Large intestine (tissue), 3 donors: Measurements from ENCODE around the gene NDNF. TPM values are rescaled to one million over a fixed set of nuclear protein-coding genes. Genes with fewer than 3 reads are reported as not detected.

Experiments
- DNase-seq, 2 donors: peaks; one replicate each; pipeline versions ENCODE4 v3.0.0 to v3.0.0-alpha.2; 2013
- H3K27ac ChIP-seq: one replicate; pipeline ENCODE4 v1.5.1; 2013; ENCODE audit warnings: low read length
- H3K27me3 ChIP-seq: 2 replicates; pipeline ENCODE4 v1.6.1; 2013; ENCODE audit warnings: low read length; ENCODE audit not compliant: control insufficient read depth, insufficient read depth
- H3K36me3 ChIP-seq: 2 replicates; pipeline ENCODE4 v1.6.1; 2013; ENCODE audit warnings: low read length; ENCODE audit not compliant: control insufficient read depth, insufficient read depth
- H3K4me1 ChIP-seq: one replicate; pipeline ENCODE4 v1.6.1; 2013; ENCODE audit warnings: low read length; ENCODE audit not compliant: control insufficient read depth, insufficient read depth
- H3K4me3 ChIP-seq: one replicate; pipeline ENCODE4 v1.5.1; 2013; ENCODE audit warnings: low read length
- H3K9me3 ChIP-seq: one replicate; pipeline ENCODE4 v1.6.1; 2013; ENCODE audit warnings: mild to moderate bottlenecking, low read depth, low read length, moderate library complexity; ENCODE audit not compliant: control insufficient read depth
- WGBS: methylation state at CpG from one replicate; pipeline ENCODE4 v1.1.5; 2013; ENCODE audit warnings: low lambda C conversion rate; ENCODE audit not compliant: insufficient coverage; 5-methylcytosine and 5-hydroxymethylcytosine counted together
- polyA plus RNA-seq: library from polyadenylated mRNA; unstranded; fragments of 120-200 nt; gene quantifications from one replicate; pipeline ENCODE4 v1.2.1, GENCODE V29; 2013

The NDNF gene
- polyA plus RNA-seq, 1 donor = 13.6 TPM

DNA sequence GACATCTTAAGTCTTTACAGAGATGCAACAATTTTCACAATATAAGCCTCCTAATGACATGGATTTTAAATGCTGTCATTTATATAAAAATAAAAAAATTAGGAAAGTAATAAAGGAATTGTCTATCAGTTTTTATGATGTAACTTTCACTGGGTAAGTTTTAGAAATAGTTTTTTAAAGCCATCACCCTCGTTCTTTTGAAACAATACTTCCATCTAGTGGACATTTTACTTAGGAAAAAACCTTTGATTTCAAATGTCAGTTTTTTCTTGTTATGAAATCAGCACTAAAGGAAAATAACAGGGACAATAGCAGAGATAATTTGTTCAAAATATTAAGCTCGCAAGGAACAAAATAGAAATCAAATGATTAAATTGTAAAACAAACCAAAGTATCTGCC, 24.3 kb upstream of the NDNF start:
- no peaks in the 10 kb centered on the region for H3K27me3 ChIP-seq
- WGBS = 25% methylated on average over 2 of the region's 2 CpGs
- H3K9me3 ChIP-seq = no peaks in the 10 kb centered on the region
- no peaks in the 10 kb centered on the region for H3K4me1 ChIP-seq
- DNase-seq = peak in 1 of 2 donors; percentile 21
- H3K4me3 ChIP-seq = no peak overlapping the region
- H3K27ac ChIP-seq = no peak overlapping the region
- no peaks in the 10 kb centered on the region for H3K36me3 ChIP-seq

DNA sequence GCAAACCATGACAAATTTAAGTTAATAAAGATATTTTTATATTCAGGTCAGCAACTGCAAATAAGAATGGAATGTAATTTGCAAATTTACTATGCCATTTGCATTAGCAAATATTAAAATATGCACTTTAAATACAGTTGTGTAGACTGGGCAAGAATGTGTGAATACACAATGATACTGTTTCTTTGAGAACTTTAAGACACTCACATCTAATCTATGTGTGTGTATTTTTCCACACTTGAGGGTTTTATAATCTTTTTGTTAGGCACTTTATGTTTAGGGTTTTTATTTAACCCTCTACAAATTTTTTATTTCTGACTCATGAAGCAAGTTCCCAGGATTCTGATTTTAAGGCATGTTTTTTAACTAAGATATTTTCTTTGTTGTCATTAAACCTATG, 23.9 kb upstream of the NDNF start:
- DNase-seq = no peak
- no peak overlapping the region for H3K4me3 ChIP-seq
- H3K9me3 ChIP-seq = no peaks in the 10 kb centered on the region
- H3K36me3 ChIP-seq = no peaks in the 10 kb centered on the region
- no peak overlapping the region for H3K27ac ChIP-seq
- no peaks in the 10 kb centered on the region for H3K27me3 ChIP-seq
- H3K4me1 ChIP-seq = no peaks in the 10 kb centered on the region

GRCh38 chr4:121094297-121094966, 22.1 kb upstream of the NDNF start:
- Histone ChIP-seq H3K27me3 (no peaks in the 10 kb centered on the region), H3K4me3 (no peak overlapping the region), H3K27ac (no peak overlapping the region), H3K9me3 (no peaks in the 10 kb centered on the region), H3K36me3 (no peaks in the 10 kb centered on the region), H3K4me1 (no peaks in the 10 kb centered on the region)
- WGBS = 90% methylated on average over 3 of the region's 3 CpGs
- DNase-seq = no peak

DNA sequence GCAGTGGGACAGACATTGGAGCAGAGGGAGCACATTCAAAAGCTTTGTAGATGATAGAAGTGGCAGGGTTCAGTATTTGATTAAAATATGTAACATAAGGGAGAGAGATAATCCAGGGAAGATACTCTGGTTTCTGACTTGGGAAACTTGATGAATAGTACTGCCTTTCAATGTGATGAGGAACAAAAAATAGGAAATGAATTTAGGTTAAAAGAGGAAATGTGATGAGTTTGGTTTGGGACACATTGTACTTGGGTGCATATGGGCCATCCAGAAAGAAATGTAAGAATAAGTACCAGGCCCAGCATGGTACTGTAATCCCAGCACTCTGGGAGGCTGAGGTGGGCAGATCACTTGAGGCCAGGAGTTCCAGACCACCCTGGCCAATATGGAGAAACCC, 20.9 kb upstream of the NDNF start:
- H3K4me3 ChIP-seq = no peak overlapping the region

DNA sequence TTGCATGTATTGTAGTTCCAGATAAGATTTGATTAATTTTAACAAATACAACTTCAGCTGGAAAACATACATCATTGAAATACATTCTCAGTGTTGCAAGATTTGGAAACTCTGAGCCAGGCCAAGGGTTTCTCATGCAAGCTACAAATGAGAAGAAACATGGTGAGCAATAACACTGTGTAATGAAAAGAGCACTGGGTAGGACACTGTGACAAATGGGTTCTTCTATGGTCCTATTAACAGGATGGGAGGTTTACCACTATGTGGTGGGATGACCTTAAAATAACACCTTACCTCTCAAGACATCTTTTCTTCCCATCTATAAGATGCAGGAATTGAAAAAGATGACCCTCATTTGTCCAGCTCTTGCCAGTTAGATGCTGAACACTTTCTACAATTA, 19.6 kb upstream of the NDNF start:
- H3K27ac ChIP-seq = no peak overlapping the region
- no peaks in the 10 kb centered on the region for H3K27me3 ChIP-seq
- no peaks in the 10 kb centered on the region for H3K36me3 ChIP-seq
- no peaks in the 10 kb centered on the region for H3K4me1 ChIP-seq
- no peak for DNase-seq
- no peaks in the 10 kb centered on the region for H3K9me3 ChIP-seq
- no peak overlapping the region for H3K4me3 ChIP-seq

More for the DNA sequence above, 20.9 kb upstream of the NDNF start:
- H3K4me1 ChIP-seq = no peaks in the 10 kb centered on the region
- no peaks in the 10 kb centered on the region for H3K36me3 ChIP-seq
- no peak for DNase-seq
- H3K27ac ChIP-seq = no peak overlapping the region
- no peaks in the 10 kb centered on the region for H3K9me3 ChIP-seq
- no peaks in the 10 kb centered on the region for H3K27me3 ChIP-seq

DNA sequence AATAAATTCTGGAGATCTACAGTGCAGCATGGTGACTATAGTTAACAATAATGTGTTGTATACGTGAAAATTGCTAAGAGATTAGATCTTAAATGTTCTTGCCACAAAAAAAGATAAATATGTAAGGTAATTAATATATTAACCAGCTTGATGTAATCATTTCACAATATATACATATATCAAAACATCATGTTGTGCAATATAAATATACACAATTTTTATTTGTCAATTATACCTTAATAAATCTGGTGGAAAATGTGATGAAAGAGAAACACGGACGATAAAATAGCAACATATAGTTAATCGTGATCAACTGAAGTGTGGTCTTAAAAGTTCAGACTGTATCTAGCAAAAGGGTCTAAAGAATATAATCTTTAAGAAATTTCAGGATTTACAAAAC, 16.5 kb upstream of the NDNF start:
- Histone ChIP-seq H3K4me3 (no peak overlapping the region), H3K9me3 (no peaks in the 10 kb centered on the region), H3K27me3 (no peaks in the 10 kb centered on the region), H3K36me3 (no peaks in the 10 kb centered on the region), H3K4me1 (no peaks in the 10 kb centered on the region), H3K27ac (no peak overlapping the region)
- no peak for DNase-seq
- WGBS = 91% methylated on average over 3 of the region's 4 CpGs

DNA sequence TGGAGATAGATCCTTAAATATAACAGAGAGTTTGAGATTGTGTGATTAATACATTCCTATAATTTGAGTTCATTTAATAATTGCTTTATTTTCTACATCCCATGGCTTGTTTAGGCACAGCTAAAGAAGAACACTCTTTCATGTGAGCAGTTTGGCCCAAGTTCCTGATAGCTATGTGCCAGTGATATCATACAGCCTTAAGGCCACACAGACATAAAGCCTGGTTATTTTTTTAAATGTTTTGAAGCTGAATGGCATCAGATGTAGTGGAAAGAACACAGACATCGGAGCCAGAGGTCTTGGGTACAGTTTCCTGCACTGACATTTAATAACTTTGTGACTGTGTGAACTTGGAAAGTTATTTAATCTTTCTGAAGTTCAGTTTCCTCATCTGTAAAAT, 7.0 kb upstream of the NDNF start:
- Histone ChIP-seq H3K4me3 (no peak overlapping the region), H3K27me3 (no peaks in the 10 kb centered on the region), H3K4me1 (peaks cover 16% of the 10 kb centered on the region), H3K36me3 (no peaks in the 10 kb centered on the region), H3K9me3 (no peaks in the 10 kb centered on the region), H3K27ac (no peak overlapping the region)
- DNase-seq = no peak
- WGBS = 100% methylated on average over 1 of the region's 1 CpG

GRCh38 chr4:121077496-121077895, 5.2 kb upstream of the NDNF start:
- Histone ChIP-seq H3K4me3 (no peak overlapping the region), H3K27ac (peak overlapping the region; percentile 59), H3K9me3 (no peaks in the 10 kb centered on the region), H3K27me3 (no peaks in the 10 kb centered on the region), H3K4me1 (peaks cover 19% of the 10 kb centered on the region), H3K36me3 (no peaks in the 10 kb centered on the region)
- WGBS = 40% methylated on average over 1 of the region's 5 CpGs
- DNase-seq = peak in 1 of 2 donors; percentile 68

DNA sequence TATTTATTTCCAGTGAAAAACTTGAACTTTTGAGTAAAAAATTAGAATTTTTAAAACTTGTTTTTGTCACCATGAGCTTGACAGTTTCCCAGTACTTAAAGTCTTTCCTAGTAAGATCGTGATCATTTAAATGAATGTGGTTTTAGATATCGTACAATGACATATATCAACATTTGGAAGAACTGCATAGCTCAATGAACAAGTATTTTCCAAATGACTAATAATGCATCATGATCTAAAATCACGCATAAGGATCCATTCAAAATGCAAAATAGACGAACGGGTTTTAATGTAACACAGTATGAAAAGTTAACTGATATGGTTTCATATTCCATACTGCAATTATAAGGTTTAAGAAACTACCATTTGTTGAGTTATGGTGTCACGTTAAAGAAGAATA, 4.1 kb upstream of the NDNF start:
- Histone ChIP-seq H3K27me3 (peaks cover 1% of the 10 kb centered on the region), H3K4me3 (no peak overlapping the region), H3K36me3 (no peaks in the 10 kb centered on the region), H3K4me1 (peaks cover 19% of the 10 kb centered on the region), H3K27ac (peak overlapping the region; percentile 97), H3K9me3 (no peaks in the 10 kb centered on the region)
- 62% methylated on average over 3 of the region's 6 CpGs for WGBS
- DNase-seq = no peak

DNA sequence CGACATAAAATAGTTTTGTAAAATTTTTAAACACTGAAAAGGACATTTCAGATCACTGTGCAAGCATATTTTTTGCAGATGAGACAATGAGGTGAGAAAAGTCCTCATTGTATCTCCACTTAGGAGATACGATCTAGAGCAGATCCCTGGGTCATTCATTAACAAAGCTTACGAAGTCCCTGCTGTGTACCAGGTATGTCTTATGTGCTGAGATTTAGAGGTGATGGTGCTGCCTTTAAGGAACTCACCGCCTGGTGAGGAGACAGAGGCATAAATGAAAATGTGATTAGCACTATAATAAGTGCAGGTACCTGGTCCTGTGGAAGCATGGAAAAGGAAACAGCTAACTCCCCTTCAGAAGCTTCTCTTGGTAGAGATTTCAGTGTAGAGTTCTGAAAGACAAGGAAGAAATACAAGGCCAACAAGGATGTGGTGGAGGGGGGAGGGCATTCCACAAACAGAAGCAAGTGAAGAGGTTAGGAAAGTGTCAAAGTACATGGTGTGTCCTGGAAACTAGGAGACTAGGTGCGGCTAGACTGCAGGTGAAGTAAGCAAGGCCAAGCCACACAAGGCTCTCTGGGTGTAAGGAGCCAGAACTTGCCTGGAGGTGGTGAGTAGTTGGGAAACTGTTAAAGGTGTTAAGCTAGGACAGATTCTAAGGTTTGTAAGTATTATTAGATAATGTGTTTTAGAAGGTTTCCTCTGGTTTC, 1.5 kb upstream of the NDNF start:
- Histone ChIP-seq H3K4me3 (peak overlapping the region; percentile 65), H3K27ac (peak overlapping the region; percentile 97), H3K9me3 (no peaks in the 10 kb centered on the region), H3K36me3 (no peaks in the 10 kb centered on the region), H3K27me3 (peaks cover 5% of the 10 kb centered on the region), H3K4me1 (peaks cover 19% of the 10 kb centered on the region)
- peak; percentile 82 to 94 for DNase-seq
- no CpG with 5 or more reads among the region's 5 CpGs for WGBS

DNA sequence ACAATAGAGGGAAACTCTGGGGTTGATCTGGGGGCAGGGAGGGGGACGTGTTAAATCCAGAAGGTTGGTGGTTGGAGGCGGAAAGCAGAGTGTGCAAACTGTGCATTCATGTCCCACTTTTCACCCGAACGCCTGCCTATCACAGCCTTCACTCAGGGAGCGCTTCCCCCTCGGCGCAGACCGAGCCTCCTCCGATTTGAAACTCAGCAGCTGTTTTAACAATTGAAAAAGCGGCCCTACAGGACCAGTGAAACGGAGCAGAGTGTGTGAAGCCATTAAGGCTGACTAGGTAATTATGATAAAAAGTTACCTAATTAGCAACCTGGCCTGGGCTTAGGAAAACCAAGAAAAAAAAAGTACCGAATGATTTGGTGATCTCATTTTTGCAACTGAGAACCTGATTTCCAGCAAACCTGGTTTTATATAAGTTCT, 685 bp upstream of the NDNF start:
- no peak for DNase-seq
- peaks cover 5% of the 10 kb centered on the region for H3K27me3 ChIP-seq

More for the DNA sequence above, 685 bp upstream of the NDNF start:
- Histone ChIP-seq H3K4me1 (peaks cover 19% of the 10 kb centered on the region), H3K4me3 (peak overlapping the region; percentile 65), H3K27ac (peak overlapping the region; percentile 97), H3K36me3 (no peaks in the 10 kb centered on the region), H3K9me3 (no peaks in the 10 kb centered on the region)
- 30% methylated on average over 2 of the region's 12 CpGs for WGBS
